H9 (cell line): ENCODE measurements around the gene F7. TPM values are rescaled to one million over a fixed set of nuclear protein-coding genes. Genes with fewer than 3 reads are reported as not detected.

Experiments used
- DNase-seq: peaks from one replicate; pipeline ENCODE4 v3.0.0-alpha.2; 2017
- H2AFZ ChIP-seq: one replicate; pipeline ENCODE4 v1.6.1; 2013; ENCODE audit warnings: mild to moderate bottlenecking, low read length, control low read depth, moderate library complexity
- H2AK5ac ChIP-seq: 2 replicates; pipeline ENCODE4 v1.6.1; 2013; ENCODE audit warnings: low read length, control low read depth, mixed read lengths; ENCODE audit not compliant: insufficient read length
- H2BK120ac ChIP-seq: one replicate; pipeline ENCODE4 v1.6.1; 2013; ENCODE audit warnings: low read depth, mild to moderate bottlenecking, low read length, control low read depth, inconsistent platforms; ENCODE audit not compliant: poor library complexity, severe bottlenecking
- H2BK12ac ChIP-seq: 2 replicates; pipeline ENCODE4 v1.6.1; 2013; ENCODE audit warnings: low read length, control low read depth, mixed read lengths, low read depth; ENCODE audit not compliant: insufficient read length
- H2BK15ac ChIP-seq: 2 replicates; pipeline ENCODE4 v1.6.1; 2013; ENCODE audit warnings: low read depth, low read length, control low read depth
- H2BK20ac ChIP-seq: one replicate; pipeline ENCODE4 v1.6.1; 2013; ENCODE audit warnings: low read depth, mild to moderate bottlenecking, low read length, control low read depth, inconsistent platforms; ENCODE audit not compliant: poor library complexity, severe bottlenecking
- H2BK5ac ChIP-seq: 2 replicates; pipeline ENCODE4 v1.6.1; 2013; ENCODE audit warnings: low read length, control low read depth, mixed read lengths; ENCODE audit not compliant: insufficient read length
- H3K14ac ChIP-seq: 2 replicates; pipeline ENCODE4 v1.6.1; 2013; ENCODE audit warnings: low read length, control low read depth; ENCODE audit not compliant: insufficient read depth
- H3K18ac ChIP-seq: 2 replicates; pipeline ENCODE4 v1.6.1; 2013; ENCODE audit warnings: low read depth, mild to moderate bottlenecking, mixed read lengths, low read length, control low read depth; ENCODE audit not compliant: insufficient read length
- H3K23ac ChIP-seq: 2 replicates; pipeline ENCODE4 v1.6.1; 2013; ENCODE audit warnings: low read length, control low read depth, mixed read lengths, low read depth; ENCODE audit not compliant: insufficient read length
- H3K23me2 ChIP-seq: 2 replicates; pipeline ENCODE4 v1.6.1; 2013; ENCODE audit warnings: low read depth, mild to moderate bottlenecking, mixed read lengths, low read length, control low read depth; ENCODE audit not compliant: insufficient read length, poor library complexity, severe bottlenecking
- H3K27ac ChIP-seq: 2 replicates; pipeline ENCODE4 v1.5.1; 2013; ENCODE audit warnings: low read length, control low read depth, mixed read lengths, low read depth; ENCODE audit not compliant: insufficient read length
- H3K27me3 ChIP-seq: 2 replicates; pipeline ENCODE4 v1.6.1; 2013; ENCODE audit warnings: low read length, control low read depth, inconsistent platforms; ENCODE audit not compliant: insufficient read depth
- H3K4ac ChIP-seq: 2 replicates; pipeline ENCODE4 v1.6.1; 2013; ENCODE audit warnings: low read depth, mild to moderate bottlenecking, control low read depth, inconsistent platforms, low read length, moderate library complexity
- H3K4me1 ChIP-seq: 2 replicates; pipeline ENCODE4 v1.6.1; 2013; ENCODE audit warnings: low read length, control low read depth, inconsistent platforms; ENCODE audit not compliant: insufficient read depth
- H3K4me2 ChIP-seq: 2 replicates; pipeline ENCODE4 v1.6.1; 2013; ENCODE audit warnings: low read length, control low read depth, mixed read lengths; ENCODE audit not compliant: insufficient read length, insufficient read depth
- H3K56ac ChIP-seq: 2 replicates; pipeline ENCODE4 v1.6.1; 2013; ENCODE audit warnings: low read depth, mild to moderate bottlenecking, mixed read lengths, low read length, control low read depth; ENCODE audit not compliant: insufficient read length
- H3K79me1 ChIP-seq: 2 replicates; pipeline ENCODE4 v1.6.1; 2013; ENCODE audit warnings: low read depth, mild to moderate bottlenecking, moderate library complexity, low read length, control low read depth, inconsistent platforms; ENCODE audit not compliant: insufficient read depth, poor library complexity, severe bottlenecking
- H3K79me2 ChIP-seq: 2 replicates; pipeline ENCODE4 v1.6.1; 2013; ENCODE audit warnings: low read length, control low read depth, inconsistent platforms; ENCODE audit not compliant: insufficient read depth
- H3K9ac ChIP-seq: 2 replicates; pipeline ENCODE4 v1.6.1; 2013; ENCODE audit warnings: low read length, control low read depth, mixed read lengths; ENCODE audit not compliant: insufficient read length; ENCODE audit errors: extremely low read depth
- H3K9me3 ChIP-seq: one replicate; pipeline ENCODE4 v1.6.1; 2013; ENCODE audit warnings: low read depth, low read length, inconsistent platforms; ENCODE audit not compliant: control insufficient read depth
- H3T11ph ChIP-seq: one replicate; pipeline ENCODE4 v1.6.1; 2013; ENCODE audit warnings: mild to moderate bottlenecking, low read length, control low read depth, inconsistent platforms
- H4K20me1 ChIP-seq: one replicate; pipeline ENCODE4 v1.6.1; 2013; ENCODE audit not compliant: control insufficient read depth, insufficient read length, insufficient read depth
- H4K5ac ChIP-seq: 2 replicates; pipeline ENCODE4 v1.6.1; 2013; ENCODE audit warnings: low read depth, mild to moderate bottlenecking, mixed read lengths, low read length, control low read depth; ENCODE audit not compliant: insufficient read length
- H4K8ac ChIP-seq: replicated peaks from 2 replicates; pipeline ENCODE4 v1.6.1; 2013; ENCODE audit warnings: low read length, control low read depth, mixed read lengths, low read depth; ENCODE audit not compliant: insufficient read length
- H4K91ac ChIP-seq: 2 replicates; pipeline ENCODE4 v1.6.1; 2013; ENCODE audit warnings: low read depth, mild to moderate bottlenecking, moderate library complexity, mixed read lengths, low read length, control low read depth; ENCODE audit not compliant: insufficient read length
- H3K27ac Mint-ChIP-seq, 3 experiments: 2 replicates in 2 of 3; 3 replicates in 1 of 3; pipeline ENCODE4 v1.8.0; 2020 to 2021; ENCODE audit warnings: mixed read lengths in 3 of 3, mild to moderate bottlenecking in 1 of 3, moderate library complexity in 1 of 3
- H3K27me3 Mint-ChIP-seq: 2 replicates; pipeline ENCODE4 v1.8.0; 2021; ENCODE audit warnings: low read depth, mild to moderate bottlenecking, moderate library complexity, mixed read lengths
- H3K36me3 Mint-ChIP-seq, 3 experiments: 2 replicates in 2 of 3; 3 replicates in 1 of 3; pipeline ENCODE4 v1.8.0; 2020 to 2021; ENCODE audit warnings: low read depth in 3 of 3, mixed read lengths in 3 of 3; ENCODE audit not compliant: insufficient read depth in 1 of 3
- H3K4me1 Mint-ChIP-seq, 2 experiments: 2 replicates each; pipeline ENCODE4 v1.8.0; 2020; ENCODE audit warnings: mixed read lengths in 2 of 2
- H3K4me3 Mint-ChIP-seq, 2 experiments: 2 replicates in 1 of 2; 3 replicates in 1 of 2; pipeline ENCODE4 v1.8.0; 2020 to 2021; ENCODE audit warnings: mild to moderate bottlenecking in 2 of 2, mixed read lengths in 2 of 2, moderate library complexity in 1 of 2
- H3K9me3 Mint-ChIP-seq, 2 experiments: 2 replicates in 1 of 2; 3 replicates in 1 of 2; pipeline ENCODE4 v1.8.0; 2020; ENCODE audit warnings: mild to moderate bottlenecking in 2 of 2, mixed read lengths in 2 of 2, moderate library complexity in 1 of 2
- WGBS: extraction: QIAGEN DNeasy Blood & Tissue Kit; methylation state at CpG from one replicate; pipeline ENCODE4 v1.1.7; 2013; ENCODE audit warnings: missing lambda C conversion rate, low lambda C conversion rate, mixed read lengths; ENCODE audit not compliant: insufficient read length; ENCODE audit errors: extremely low coverage; 5-methylcytosine and 5-hydroxymethylcytosine counted together
- total RNA-seq: library from RNA; stranded (reverse); gene quantifications from 2 replicates; pipeline ENCODE4 v1.2.1, GENCODE V29; 2021
- TF ChIP-seq, protein P1 (sequence below): fragments of 200-600 bp; sonication (generic); conservative IDR thresholded peaks from 3 replicates; pipeline ENCODE4 v1.8.0; 2021; ENCODE audit warnings: antibody characterized with exemption, mild to moderate bottlenecking

The F7 gene
- total RNA-seq, 1 experiment from 2014 or later = 0.81 TPM

GRCh38 chr13:113167155-113167554 lies 61.6 kb downstream of the F7 start:
- Mint-ChIP-seq H3K36me3 (peaks cover 12 to 36% (median 15%) of the 10 kb centered on the region in 3 experiments; a peak in 5 of 7 replicates), H3K4me1 (peaks cover 19 to 24% of the 10 kb centered on the region in 2 experiments), H3K4me3 (no peak overlapping the region), H3K27me3 (peaks cover 9% of the 10 kb centered on the region), H3K9me3 (no peaks in the 10 kb centered on the region), H3K27ac (no peak overlapping the region)
- Histone ChIP-seq H3K27ac (no peak overlapping the region), H4K20me1 (no peaks in the 10 kb centered on the region), H3K18ac (no peak overlapping the region), H4K8ac (no peak overlapping the region), H3K23ac (no peak overlapping the region), H3K56ac (no peak overlapping the region), H3K79me1 (no peaks in the 10 kb centered on the region), H3K79me2 (no peaks in the 10 kb centered on the region), H3K23me2 (no peaks in the 10 kb centered on the region), H3K9me3 (no peaks in the 10 kb centered on the region), H3K4me2 (no peak overlapping the region), H4K91ac (no peak overlapping the region), H3K4ac (no peak overlapping the region), H3K4me1 (no peaks in the 10 kb centered on the region), H2BK5ac (no peak overlapping the region), H4K5ac (no peak overlapping the region), H2BK120ac (no peak overlapping the region), H2AFZ (no peak overlapping the region), H2BK20ac (no peak overlapping the region), H2BK15ac (no peak overlapping the region), H3K14ac (no peak overlapping the region), H3K9ac (no peak overlapping the region), H3K27me3 (no peaks in the 10 kb centered on the region), H3T11ph (no peak overlapping the region), H2AK5ac (no peak overlapping the region), H2BK12ac (no peak overlapping the region)
- TF ChIP-seq, protein P1, sequence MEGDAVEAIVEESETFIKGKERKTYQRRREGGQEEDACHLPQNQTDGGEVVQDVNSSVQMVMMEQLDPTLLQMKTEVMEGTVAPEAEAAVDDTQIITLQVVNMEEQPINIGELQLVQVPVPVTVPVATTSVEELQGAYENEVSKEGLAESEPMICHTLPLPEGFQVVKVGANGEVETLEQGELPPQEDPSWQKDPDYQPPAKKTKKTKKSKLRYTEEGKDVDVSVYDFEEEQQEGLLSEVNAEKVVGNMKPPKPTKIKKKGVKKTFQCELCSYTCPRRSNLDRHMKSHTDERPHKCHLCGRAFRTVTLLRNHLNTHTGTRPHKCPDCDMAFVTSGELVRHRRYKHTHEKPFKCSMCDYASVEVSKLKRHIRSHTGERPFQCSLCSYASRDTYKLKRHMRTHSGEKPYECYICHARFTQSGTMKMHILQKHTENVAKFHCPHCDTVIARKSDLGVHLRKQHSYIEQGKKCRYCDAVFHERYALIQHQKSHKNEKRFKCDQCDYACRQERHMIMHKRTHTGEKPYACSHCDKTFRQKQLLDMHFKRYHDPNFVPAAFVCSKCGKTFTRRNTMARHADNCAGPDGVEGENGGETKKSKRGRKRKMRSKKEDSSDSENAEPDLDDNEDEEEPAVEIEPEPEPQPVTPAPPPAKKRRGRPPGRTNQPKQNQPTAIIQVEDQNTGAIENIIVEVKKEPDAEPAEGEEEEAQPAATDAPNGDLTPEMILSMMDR = no peak
- no peak for DNase-seq
- WGBS = no CpG with 5 or more reads among the region's 10 CpGs
